Ramos (cell line): ENCODE measurements around the gene CACNA2D2.

Experiments
- in situ Hi-C: fragments of 300-500 bp; cut with MboI; formaldehyde crosslinking; loops from one replicate; pipeline ENCODE4 v1.14.3; 2022; ENCODE audit warnings: low sequenced_read_pairs; ENCODE audit not compliant: unreplicated experiment

The CACNA2D2 gene

DNA sequence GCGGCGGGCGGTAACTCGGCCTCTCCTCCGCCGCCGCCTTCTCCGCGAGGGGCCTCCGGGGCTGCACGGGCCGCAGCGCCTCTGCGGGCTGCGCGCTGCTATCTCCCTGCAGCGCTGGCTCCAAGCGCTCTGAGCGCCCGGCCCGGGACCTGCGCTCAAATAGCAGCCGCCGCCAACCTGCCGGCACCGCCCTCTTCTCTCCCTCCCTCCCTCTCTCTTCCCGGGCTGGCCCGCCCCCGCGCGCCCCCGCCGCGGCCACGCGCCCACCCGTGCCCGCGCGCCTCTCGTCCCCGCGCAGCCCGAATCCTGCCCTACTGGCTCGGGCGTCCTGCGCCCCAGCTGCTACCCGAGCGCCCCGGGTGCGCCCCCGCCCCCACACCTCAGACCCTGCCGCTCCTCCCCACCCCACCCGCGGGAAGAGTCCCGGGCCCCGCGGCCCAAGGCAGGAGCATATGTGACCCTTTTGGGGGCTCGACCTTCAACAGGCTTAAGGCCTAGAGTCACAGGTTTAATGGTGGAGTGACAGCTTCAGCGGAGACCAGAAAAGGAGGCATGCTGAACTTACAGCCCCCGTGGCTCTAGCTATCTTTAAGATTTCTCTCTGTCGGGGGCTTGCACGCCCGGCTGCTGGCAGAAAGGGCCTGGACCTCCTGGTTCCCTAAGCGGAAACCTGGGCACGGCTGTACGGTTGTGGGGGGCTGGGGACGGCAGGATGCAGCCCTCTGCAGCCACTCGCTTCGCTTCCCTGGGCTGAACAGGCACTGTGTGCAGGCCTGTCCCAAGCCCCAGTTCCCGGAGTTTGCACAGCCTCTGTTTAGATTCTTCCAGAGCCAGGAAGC is at the start of gene CACNA2D2:
TSS of gene CACNA2D2 (minus strand) at position 131 of the 839 bp plus-strand sequence. CDS start 211 bp downstream, outside the sequence.
- in situ Hi-C loops = no loop called here

- in situ Hi-C loops = no loop called here
Observed at GRCh38 chr3:50552598-50552997, 49.2 kb upstream of the CACNA2D2 start.

GRCh38 chr3:50551681-50552435 is 48.4 kb upstream of the CACNA2D2 start:
- in situ Hi-C loops = no loop called here

GRCh38 chr3:50551054-50551659 is 47.7 kb upstream of the CACNA2D2 start:
- in situ Hi-C loops = no loop called here

GRCh38 chr3:50550079-50550736 is 46.8 kb upstream of the CACNA2D2 start:
- in situ Hi-C loops = no loop called here

DNA sequence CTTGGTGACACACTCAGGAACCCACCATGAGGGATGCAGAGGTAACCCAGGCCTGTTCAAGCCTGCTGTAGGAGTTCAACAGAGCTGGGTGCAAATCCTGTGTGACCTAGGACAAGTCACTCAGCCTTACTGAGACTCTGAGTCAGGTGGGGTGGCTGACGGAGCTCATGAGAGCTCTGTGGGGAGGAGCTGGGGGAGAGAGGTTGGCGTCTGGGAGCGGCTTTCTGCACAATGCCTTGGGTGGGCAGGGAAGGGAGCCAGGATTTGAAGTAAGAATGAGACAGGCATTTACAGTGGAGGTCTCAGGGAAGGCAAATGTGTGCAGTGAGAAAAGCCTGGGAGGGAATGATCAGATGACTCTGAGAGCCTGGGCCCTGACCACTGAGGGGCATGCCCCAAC is 45.8 kb upstream of the CACNA2D2 start:
- in situ Hi-C loops = no loop called here

GRCh38 chr3:50545781-50546180 is 42.3 kb upstream of the CACNA2D2 start:
- in situ Hi-C loops = no loop called here

DNA sequence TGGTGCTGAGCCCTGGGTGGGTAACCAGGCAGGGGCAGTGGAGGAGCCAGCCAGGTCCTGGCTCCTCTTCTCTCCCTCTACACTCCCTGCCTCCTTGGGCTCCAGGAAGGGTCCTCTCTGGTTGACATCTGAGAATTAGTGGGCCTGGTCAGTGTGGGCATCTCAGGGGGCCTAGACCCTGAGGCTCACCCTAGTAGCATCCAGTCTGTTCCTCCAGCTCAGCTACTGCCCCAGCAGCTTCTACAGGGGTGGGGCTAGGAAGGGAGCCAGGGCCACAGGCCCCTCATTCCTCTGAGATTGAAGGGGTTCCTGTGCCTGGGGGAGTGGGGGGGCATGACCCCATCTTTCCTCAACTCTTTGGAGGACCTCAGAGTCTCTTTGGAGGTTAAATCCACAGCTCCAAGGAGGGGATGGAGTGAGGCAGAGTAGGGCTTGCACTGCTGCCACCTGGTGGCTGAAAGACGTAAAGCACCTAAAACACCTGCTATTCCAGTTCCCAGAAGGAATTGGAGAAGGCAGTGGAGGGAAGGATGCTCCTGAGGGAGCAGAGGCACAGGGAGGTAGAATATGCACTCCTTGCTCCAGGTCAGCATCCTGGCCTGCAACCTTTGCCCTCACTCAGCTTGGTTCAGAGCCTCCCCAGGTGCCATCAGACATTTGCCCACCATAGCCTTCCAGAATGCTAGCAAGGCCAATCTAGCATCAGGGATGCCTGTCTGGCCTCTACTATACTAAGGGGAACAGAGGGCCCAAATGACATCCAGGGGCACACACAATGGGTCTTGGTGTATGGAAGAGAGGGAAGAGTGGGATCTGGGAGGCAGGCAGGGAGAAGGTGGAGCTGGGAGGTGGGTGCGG is 39.0 kb upstream of the CACNA2D2 start:
- in situ Hi-C loops = no loop called here

DNA sequence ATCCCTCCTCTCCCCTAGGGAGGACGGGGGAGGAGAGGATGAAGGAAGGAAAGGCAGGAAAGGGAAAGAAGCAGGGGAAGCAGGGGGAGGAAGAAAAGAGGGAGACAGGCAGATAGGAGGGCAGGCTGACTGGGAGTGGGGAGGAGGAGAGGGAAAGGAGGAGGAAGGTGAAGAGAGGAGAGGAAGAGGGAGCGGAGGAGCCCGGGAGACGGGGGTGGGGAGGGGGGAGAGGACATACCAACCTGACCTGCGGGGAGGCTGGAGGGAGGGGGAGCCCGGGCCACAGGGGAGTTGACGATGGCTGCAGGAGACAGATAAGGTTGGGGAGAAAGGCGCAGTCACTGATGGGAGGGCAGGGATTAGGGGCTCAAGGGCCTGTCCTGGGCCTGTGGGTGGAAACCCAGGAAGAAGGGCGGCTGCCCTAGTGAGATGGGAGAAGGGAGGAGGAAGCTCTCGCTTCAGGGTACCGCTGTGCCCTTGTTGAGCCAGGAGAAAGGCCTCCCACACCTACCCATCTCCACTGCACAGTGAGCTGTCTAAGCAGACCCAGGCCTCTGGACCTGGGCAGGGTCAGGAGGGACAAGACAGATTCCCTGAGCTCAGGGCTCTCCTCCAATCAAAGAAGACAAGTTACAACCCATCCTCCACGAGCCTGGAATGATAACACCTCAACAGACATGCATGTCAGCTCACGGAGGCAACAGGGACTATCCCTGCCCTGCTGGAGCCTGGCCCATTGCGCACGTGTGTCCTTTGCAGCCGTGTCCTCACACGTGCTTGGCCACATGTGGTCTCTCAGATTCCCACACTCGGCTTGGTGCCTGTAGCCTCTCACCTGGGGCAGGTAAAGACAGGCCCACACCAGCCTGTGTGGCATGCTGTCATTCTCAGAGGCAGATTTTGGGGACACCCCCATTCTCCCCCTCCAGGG is 36.2 kb upstream of the CACNA2D2 start:
- in situ Hi-C loops = no loop called here

- in situ Hi-C loops = no loop called here
Observed at GRCh38 chr3:50537421-50538129, 34.1 kb upstream of the CACNA2D2 start.

- in situ Hi-C loops = no loop called here
Observed at GRCh38 chr3:50536471-50537180, 33.2 kb upstream of the CACNA2D2 start.

DNA sequence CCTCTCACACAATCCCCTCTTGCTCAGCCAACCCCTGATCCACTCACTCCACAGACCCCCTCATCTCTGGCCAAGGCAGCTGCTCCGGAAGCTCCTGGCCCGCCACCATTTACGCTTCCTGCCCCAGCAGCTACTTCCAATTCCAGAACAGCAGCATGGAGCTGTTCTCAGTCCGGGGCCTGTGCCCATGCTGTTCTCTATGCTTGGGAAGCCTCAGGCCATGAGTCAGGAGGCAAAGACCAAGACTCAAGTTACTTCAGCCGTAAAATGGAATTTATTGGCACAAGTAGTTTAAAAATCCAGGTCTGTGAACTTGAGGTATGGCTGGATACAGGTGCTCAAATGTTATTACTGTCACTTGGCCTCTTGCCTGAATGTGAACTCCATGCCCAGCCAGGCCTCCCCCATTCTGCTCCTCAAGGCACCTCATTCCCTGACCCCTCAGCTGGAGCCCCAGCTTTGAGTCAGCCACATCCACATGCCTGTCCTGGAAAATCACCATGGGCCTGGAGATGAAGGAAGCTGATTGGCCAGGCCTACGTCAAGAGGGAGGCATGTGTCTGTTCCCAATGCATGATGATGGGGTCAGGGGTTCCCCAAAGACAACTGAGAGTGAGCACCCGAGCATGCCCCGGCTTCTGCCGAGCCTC is 31.4 kb upstream of the CACNA2D2 start:
- in situ Hi-C loops = no loop called here

GRCh38 chr3:50533807-50534461 is 30.5 kb upstream of the CACNA2D2 start:
- in situ Hi-C loops = no loop called here

GRCh38 chr3:50533316-50533715 is 29.9 kb upstream of the CACNA2D2 start:
- in situ Hi-C loops = no loop called here

- in situ Hi-C loops = no loop called here
Observed at GRCh38 chr3:50532062-50532705, 28.8 kb upstream of the CACNA2D2 start.

DNA sequence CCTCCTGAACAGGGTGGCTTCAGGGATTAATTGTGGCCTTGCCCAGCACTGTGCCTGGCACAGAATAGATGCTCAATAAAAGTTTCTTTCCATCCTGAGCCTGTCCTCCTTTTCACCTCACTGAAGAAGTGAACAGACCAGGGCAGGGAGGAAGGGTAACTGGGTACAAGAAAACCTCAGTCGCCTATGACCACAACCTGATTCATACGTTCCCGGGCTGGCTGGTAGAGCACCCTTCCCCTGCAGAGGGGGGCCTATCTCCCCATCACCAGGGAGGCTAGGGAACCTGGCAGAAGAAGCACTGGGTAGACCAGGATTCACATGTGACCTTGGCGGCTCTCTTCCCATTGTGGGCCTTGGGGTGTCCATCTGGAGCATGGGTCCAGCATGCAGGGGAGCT is 27.8 kb upstream of the CACNA2D2 start:
- in situ Hi-C loops = no loop called here
